ENCODE results near the gene HSPA12B. TPM values are rescaled to one million over a fixed set of nuclear protein-coding genes. Genes with fewer than 3 reads are reported as not detected.

Gene HSPA12B
- total RNA-seq, 1 donor from 2014 or later: 9.2 TPM

GRCh38 chr20:3721912-3722311, 10.6 kb upstream of the HSPA12B start:
- DNase-seq (ENCODE audit: low spot score): no peak
- intact Hi-C loops (cut with DNase I): no loop called here

GRCh38 chr20:3723284-3723683, 9.2 kb upstream of the HSPA12B start:
- intact Hi-C loops (cut with DNase I): no loop called here
- no peak for DNase-seq (ENCODE audit: low spot score)

GRCh38 chr20:3724356-3724755, 8.1 kb upstream of the HSPA12B start:
- intact Hi-C loops (cut with DNase I): no loop called here
- DNase-seq (ENCODE audit: low spot score): no peak

GRCh38 chr20:3727401-3728021, 5.0 kb upstream of the HSPA12B start:
- peak; percentile 66 for DNase-seq (ENCODE audit: low spot score)
- intact Hi-C loops (cut with DNase I): no loop called here

GRCh38 chr20:3728354-3728753, 4.1 kb upstream of the HSPA12B start:
- no peak for DNase-seq (ENCODE audit: low spot score)
- intact Hi-C loops (cut with DNase I): no loop called here

- no peak for DNase-seq (ENCODE audit: low spot score)
- intact Hi-C loops (cut with DNase I): no loop called here
Observed at GRCh38 chr20:3728876-3729275, 3.6 kb upstream of the HSPA12B start.

GRCh38 chr20:3729378-3729777, 3.1 kb upstream of the HSPA12B start:
- no peak for DNase-seq (ENCODE audit: low spot score)
- intact Hi-C loops (cut with DNase I): no loop called here

GRCh38 chr20:3729811-3730540, 2.5 kb upstream of the HSPA12B start:
- DNase-seq (ENCODE audit: low spot score): no peak
- intact Hi-C loops (cut with DNase I): no loop called here

GRCh38 chr20:3730803-3731672, 1.4 kb upstream of the HSPA12B start:
- intact Hi-C loops (cut with DNase I): no loop called here
- no peak for DNase-seq (ENCODE audit: low spot score)

GRCh38 chr20:3731944-3732326, 550 bp upstream of the HSPA12B start:
- DNase-seq (ENCODE audit: low spot score): no peak
- intact Hi-C loops (cut with DNase I): no loop called here

GRCh38 chr20:3733119-3733995, 872 bp downstream of the HSPA12B start:
- DNase-seq (ENCODE audit: low spot score): peak; percentile 54

GRCh38 chr20:3734111-3734843, 1.8 kb downstream of the HSPA12B start:
- DNase-seq (ENCODE audit: low spot score): no peak
- intact Hi-C loops (cut with DNase I): no loop called here

More at GRCh38 chr20:3733119-3733995, 872 bp downstream of the HSPA12B start:
- intact Hi-C loops (cut with DNase I): no loop called here

- no peak for DNase-seq (ENCODE audit: low spot score)
- intact Hi-C loops (cut with DNase I): no loop called here
Observed at GRCh38 chr20:3735768-3736167, 3.3 kb downstream of the HSPA12B start.

GRCh38 chr20:3738111-3739053, 5.9 kb downstream of the HSPA12B start:
- no peak for DNase-seq (ENCODE audit: low spot score)
- intact Hi-C loops (cut with DNase I): no loop called here

- intact Hi-C loops (cut with DNase I): no loop called here
- DNase-seq (ENCODE audit: low spot score): peak; percentile 76
Observed at GRCh38 chr20:3739054-3739925, 6.8 kb downstream of the HSPA12B start.

GRCh38 chr20:3739926-3740451, 7.5 kb downstream of the HSPA12B start:
- no peak for DNase-seq (ENCODE audit: low spot score)

More at GRCh38 chr20:3739926-3740451, 7.5 kb downstream of the HSPA12B start:
- intact Hi-C loops (cut with DNase I): no loop called here

Data from cardiac septum (tissue), 1 donor.